ENCODE data around the gene TAS2R50. TPM values are rescaled to one million over a fixed set of nuclear protein-coding genes. Genes with fewer than 3 reads are reported as not detected.
"Not testable (repeated sequence)": the region's sequence is repeated elsewhere in the genome, so short reads cannot be mapped to it uniquely, and the experiment has no call there.

Gene TAS2R50
- 1 to 10 TPM in 1 of 2 donors, under 1 TPM in 1; 0.55 to 1.3 TPM for total RNA-seq

- Mint-ChIP-seq H3K36me3 (peaks cover 10 to 13% of the 10 kb centered on the region in 2 donors), H3K27ac (no peak within 1 kb of the TSS), H3K9me3 (peaks cover 0 to 5% of the 10 kb centered on the region in 2 donors)
- no peak for DNase-seq (ENCODE audit: low spot score in 2 of 2)
- ATAC-seq: no peak
These were observed at the start of gene TAS2R50 for GRCh38 chr12:10986812-10987211. TSS of gene TAS2R50 (minus strand) at chr12:10986912. CDS start at chr12:10986860, 52 bp downstream.

GRCh38 chr12:11033959-11034358 lies 47.2 kb upstream of the TAS2R50 start:
- H3K36me3 Mint-ChIP-seq: peaks cover 6 to 42% of the 10 kb centered on the region in 2 donors
- DNase-seq (ENCODE audit: low spot score in 2 of 2); H3K27ac Mint-ChIP-seq; H3K9me3 Mint-ChIP-seq: not testable (repeated sequence)
- ATAC-seq: peak in 1 of 2 donors; percentile 98

GRCh38 chr12:11031307-11031706 lies 44.6 kb upstream of the TAS2R50 start, which contains the start of gene TAS2R31:
TSS of gene TAS2R31 (minus strand) at chr12:11031407. CDS start at chr12:11031335, 72 bp downstream.
- ATAC-seq: no peak
- no peak for DNase-seq (ENCODE audit: low spot score in 2 of 2)
- peaks cover 10 to 42% of the 10 kb centered on the region in 2 donors for H3K36me3 Mint-ChIP-seq
- H3K27ac Mint-ChIP-seq: no peak within 1 kb of the TSS
- H3K9me3 Mint-ChIP-seq: peaks cover 0 to 9% of the 10 kb centered on the region in 2 donors

GRCh38 chr12:11026118-11026517 lies 39.4 kb upstream of the TAS2R50 start:
- Mint-ChIP-seq H3K36me3 (peaks cover 17 to 25% of the 10 kb centered on the region in 2 donors), H3K9me3 (peaks cover 6% of the 10 kb centered on the region in 2 donors), H3K27ac (peak overlapping the region in 1 of 2 donors; percentile 24)
- DNase-seq (ENCODE audit: low spot score in 2 of 2): no peak
- no peak for ATAC-seq

GRCh38 chr12:11023387-11023786 lies 36.7 kb upstream of the TAS2R50 start:
- DNase-seq (ENCODE audit: low spot score in 2 of 2) (no peak), ATAC-seq (no peak)
- Mint-ChIP-seq H3K27ac (no peak overlapping the region), H3K36me3 (peaks cover 11 to 17% of the 10 kb centered on the region in 2 donors), H3K9me3 (peaks cover 6% of the 10 kb centered on the region in 2 donors)

- peaks cover 11 to 23% of the 10 kb centered on the region in 2 donors for H3K36me3 Mint-ChIP-seq
- H3K27ac Mint-ChIP-seq: no peak within 1 kb of the TSS
- ATAC-seq (no peak), DNase-seq (ENCODE audit: low spot score in 2 of 2) (no peak)
- peaks cover 6% of the 10 kb centered on the region in 2 donors for H3K9me3 Mint-ChIP-seq
These were observed 35.8 kb upstream of the TAS2R50 start, which contains the start of gene TAS2R19 for GRCh38 chr12:11022520-11022919. TSS of gene TAS2R19 (minus strand) at chr12:11022620. CDS start at chr12:11022571, 49 bp downstream.

- H3K9me3 Mint-ChIP-seq: no peaks in the 10 kb centered on the region
- H3K27ac Mint-ChIP-seq: no peak overlapping the region
- H3K36me3 Mint-ChIP-seq: peaks cover 5 to 15% of the 10 kb centered on the region in 2 donors
- DNase-seq (ENCODE audit: low spot score in 2 of 2) (no peak), ATAC-seq (no peak)
These were observed 30.2 kb upstream of the TAS2R50 start for GRCh38 chr12:11016937-11017336.

GRCh38 chr12:11015775-11016430 lies 29.2 kb upstream of the TAS2R50 start:
- no peak for ATAC-seq
- Mint-ChIP-seq H3K9me3 (no peaks in the 10 kb centered on the region), H3K36me3 (peaks cover 5 to 15% of the 10 kb centered on the region in 2 donors), H3K27ac (no peak overlapping the region)
- no peak for DNase-seq (ENCODE audit: low spot score in 2 of 2)

GRCh38 chr12:11014234-11014633 lies 27.5 kb upstream of the TAS2R50 start:
- no peak for ATAC-seq

GRCh38 chr12:11007608-11008007 lies 20.9 kb upstream of the TAS2R50 start:
- H3K9me3 Mint-ChIP-seq: no peaks in the 10 kb centered on the region
- DNase-seq (ENCODE audit: low spot score in 2 of 2) (no peak), ATAC-seq (no peak)
- peaks cover 3 to 6% of the 10 kb centered on the region in 2 donors for H3K36me3 Mint-ChIP-seq
- H3K27ac Mint-ChIP-seq: no peak overlapping the region

More at GRCh38 chr12:11014234-11014633, 27.5 kb upstream of the TAS2R50 start:
- DNase-seq (ENCODE audit: low spot score in 2 of 2): no peak
- H3K36me3 Mint-ChIP-seq: peaks cover 5 to 15% of the 10 kb centered on the region in 2 donors
- peak overlapping the region in 1 of 2 donors; percentile 44 for H3K27ac Mint-ChIP-seq
- no peaks in the 10 kb centered on the region for H3K9me3 Mint-ChIP-seq

GRCh38 chr12:10998204-10998603 lies 11.5 kb upstream of the TAS2R50 start, which contains the start of gene TAS2R20:
TSS of gene TAS2R20 (minus strand) at chr12:10998304. CDS start at chr12:10997875, 429 bp downstream.
- no peak within 1 kb of the TSS for H3K27ac Mint-ChIP-seq
- DNase-seq (ENCODE audit: low spot score in 2 of 2): no peak
- no peaks in the 10 kb centered on the region for H3K9me3 Mint-ChIP-seq
- H3K36me3 Mint-ChIP-seq: peaks cover 0 to 4% of the 10 kb centered on the region in 2 donors
- ATAC-seq: no peak

- Mint-ChIP-seq H3K9me3 (peaks cover 0 to 5% of the 10 kb centered on the region in 2 donors), H3K36me3 (peaks cover 6 to 17% of the 10 kb centered on the region in 2 donors), H3K27ac (no peak overlapping the region)
- no peak for DNase-seq (ENCODE audit: low spot score in 2 of 2)
- ATAC-seq: no peak
These were observed 7.6 kb upstream of the TAS2R50 start for GRCh38 chr12:10994307-10994706.

- H3K27ac Mint-ChIP-seq: no peak overlapping the region
- DNase-seq (ENCODE audit: low spot score in 2 of 2) (no peak), ATAC-seq (peak; percentile 78 to 92)
- peaks cover 10 to 14% of the 10 kb centered on the region in 2 donors for H3K36me3 Mint-ChIP-seq
- H3K9me3 Mint-ChIP-seq: peaks cover 0 to 5% of the 10 kb centered on the region in 2 donors
These were observed 2.4 kb upstream of the TAS2R50 start for GRCh38 chr12:10989107-10989506.

- DNase-seq (ENCODE audit: low spot score in 2 of 2) (peak in 1 of 2 donors; percentile 39), ATAC-seq (peak; percentile 90 to 97)
- no peaks in the 10 kb centered on the region for H3K9me3 Mint-ChIP-seq
- H3K27ac Mint-ChIP-seq: no peak overlapping the region
- peaks cover 3 to 6% of the 10 kb centered on the region in 2 donors for H3K36me3 Mint-ChIP-seq
These were observed 4.5 kb downstream of the TAS2R50 start for GRCh38 chr12:10982244-10982643.

- ATAC-seq: no peak
- Mint-ChIP-seq H3K36me3 (peaks cover 0 to 11% of the 10 kb centered on the region in 2 donors), H3K27ac (no peak overlapping the region), H3K9me3 (no peaks in the 10 kb centered on the region)
- no peak for DNase-seq (ENCODE audit: low spot score in 2 of 2)
These were observed 11.7 kb downstream of the TAS2R50 start for GRCh38 chr12:10974965-10975364.

GRCh38 chr12:10968765-10969456 lies 17.8 kb downstream of the TAS2R50 start:
- Mint-ChIP-seq H3K9me3 (no peaks in the 10 kb centered on the region), H3K27ac (no peak overlapping the region), H3K36me3 (no peaks in the 10 kb centered on the region)
- no peak for ATAC-seq
- DNase-seq (ENCODE audit: low spot score in 2 of 2): no peak

GRCh38 chr12:10967409-10967808 lies 19.3 kb downstream of the TAS2R50 start:
- no peak for ATAC-seq
- Mint-ChIP-seq H3K36me3 (no peaks in the 10 kb centered on the region), H3K27ac (no peak overlapping the region), H3K9me3 (no peaks in the 10 kb centered on the region)
- DNase-seq (ENCODE audit: low spot score in 2 of 2): no peak

Measured in activated naive CD4-positive, alpha-beta T cell treated with anti-CD3 and anti-CD28 coated beads, Interleukin-2, amount 50 U/mL, for 72 hours (primary cell).